Measurements from ENCODE around the gene LRRC7.

GRCh38 chr1:69595486-69595885, 27.8 kb downstream of the LRRC7 start:
- TF ChIP-seq TAF1 (IDR thresholded peaks at IDR 0.05; ENCODE audit: low read depth, low read length) (no peak), NRF1 (IDR thresholded peaks at IDR 0.05; ENCODE audit: low read depth, low read length) (no peak), POLR2A (IDR thresholded peaks at IDR 0.05; ENCODE audit: control extremely low read depth in 1 of 2, low read depth in 2 of 2, low read length in 2 of 2) (no peak), POLR2AphosphoS5 (IDR thresholded peaks at IDR 0.05; ENCODE audit: low read depth, low read length) (no peak), SP2 (IDR thresholded peaks at IDR 0.05; ENCODE audit: low read length) (no peak), EP300 (IDR thresholded peaks at IDR 0.05; ENCODE audit: borderline replicate concordance in 1 of 2, low read depth in 2 of 2, low read length in 2 of 2) (no peak), TCF12 (IDR thresholded peaks at IDR 0.05; ENCODE audit: low read depth, low read length) (no peak), USF2 (IDR thresholded peaks at IDR 0.05; ENCODE audit: low read length) (no peak), CEBPB (IDR thresholded peaks at IDR 0.05; ENCODE audit: low read depth, low read length) (no peak), CTCF (IDR thresholded peaks at IDR 0.05; ENCODE audit: control extremely low read depth in 1 of 3, insufficient read depth in 1 of 3, low read depth in 1 of 3, low read length in 3 of 3) (no peak)
